GM13977 (cell line): Measurements from ENCODE around the gene DERA.

ENCODE experiments used
- DNase-seq: peaks from one replicate; pipeline ENCODE4 v3.0.0; 2012; ENCODE audit warnings: low spot score
- CTCF ChIP-seq: IDR thresholded peaks from 2 replicates; pipeline ENCODE4 v1.5.1; 2012; ENCODE audit warnings: mild to moderate bottlenecking, control low read depth; ENCODE audit not compliant: insufficient read depth; ENCODE audit errors: extremely low read depth, missing control alignments
- in situ Hi-C: fragments of 300-500 bp; cut with MboI; formaldehyde crosslinking; loops from one replicate; pipeline ENCODE4 v1.12.0; 2022; ENCODE audit warnings: low sequenced_read_pairs, low pct_unique_long_range_greater_than_20kb, mixed read lengths, inconsistent platforms; ENCODE audit not compliant: unreplicated experiment

Gene DERA

GRCh38 chr12:16016748-16017147 lies 105.6 kb downstream of the DERA start:
- DNase-seq = no peak
- in situ Hi-C loops = no loop called here
- TF ChIP-seq CTCF = no peak

- in situ Hi-C loops = no loop called here
- TF ChIP-seq CTCF = no peak
- no peak for DNase-seq
Observed at GRCh38 chr12:16018306-16018705, 107.2 kb downstream of the DERA start.

GRCh38 chr12:16019136-16019535 lies 108.0 kb downstream of the DERA start:
- TF ChIP-seq CTCF = no peak
- no peak for DNase-seq
- in situ Hi-C loops = no loop called here

GRCh38 chr12:16020031-16020430 lies 108.9 kb downstream of the DERA start:
- in situ Hi-C loops = no loop called here
- TF ChIP-seq CTCF = no peak
- no peak for DNase-seq

GRCh38 chr12:16021026-16021425 lies 109.9 kb downstream of the DERA start:
- DNase-seq = no peak
- no peak for TF ChIP-seq CTCF
- in situ Hi-C loops = no loop called here

GRCh38 chr12:16021676-16022075 lies 110.5 kb downstream of the DERA start:
- no peak for DNase-seq
- in situ Hi-C loops = no loop called here
- no peak for TF ChIP-seq CTCF

- no peak for TF ChIP-seq CTCF
- no peak for DNase-seq
- in situ Hi-C loops = no loop called here
Observed at GRCh38 chr12:16027002-16027401, 115.9 kb downstream of the DERA start.
